ENCODE results near the gene ABCB11.

The ABCB11 gene

DNA sequence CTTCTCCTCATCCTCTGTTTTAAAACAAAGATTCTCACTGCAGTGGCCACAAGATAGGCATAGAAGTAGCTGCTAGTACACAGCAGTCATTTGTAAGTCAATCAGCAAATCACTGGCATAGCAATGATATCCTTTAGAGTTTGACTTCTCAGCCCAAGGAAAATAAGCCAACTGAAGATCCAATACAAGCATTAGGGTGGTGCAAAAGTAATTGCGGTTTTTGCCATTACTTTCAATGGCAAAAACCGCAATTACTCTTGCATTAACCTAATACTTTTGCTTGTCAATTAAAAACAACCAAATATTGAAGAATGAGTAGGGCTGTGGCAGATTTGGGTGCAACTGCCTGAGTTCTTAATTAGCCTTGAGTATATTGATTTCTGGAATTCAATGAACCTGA lies 127.2 kb downstream of the ABCB11 start:
- DNase-seq = no peak
- H3K79me2 ChIP-seq (ENCODE audit: control insufficient read depth, insufficient read depth, low read length, poor library complexity) = no peaks in the 10 kb centered on the region
- no peaks in the 10 kb centered on the region for H3K79me1 ChIP-seq (ENCODE audit: low read length)
- no peak overlapping the region for H2BK12ac ChIP-seq (ENCODE audit: low read length)
- H3K9ac ChIP-seq (ENCODE audit: low read length) = no peak overlapping the region
- H3K4me2 ChIP-seq (ENCODE audit: low read length) = no peak overlapping the region
- no peak overlapping the region for H2BK5ac ChIP-seq (ENCODE audit: low read depth, low read length, poor library complexity)
- H3K4ac ChIP-seq (ENCODE audit: low read depth, low read length) = no peak overlapping the region
- H4K91ac ChIP-seq (ENCODE audit: low read depth, low read length) = no peak overlapping the region
- H3K4me3 ChIP-seq (ENCODE audit: low read depth, low read length) = no peak overlapping the region
- no peak overlapping the region for H3K23ac ChIP-seq (ENCODE audit: low read length)
- H3K36me3 ChIP-seq (ENCODE audit: control insufficient read depth in 1 of 2, insufficient read depth in 2 of 2, low read length in 2 of 2) = no peaks in the 10 kb centered on the region
- H2BK120ac ChIP-seq (ENCODE audit: insufficient read depth, low read length, poor library complexity) = no peak overlapping the region
- H3K18ac ChIP-seq (ENCODE audit: low read length) = no peak overlapping the region
- no peak overlapping the region for H4K8ac ChIP-seq (ENCODE audit: low read depth, low read length)
- H3K9me3 ChIP-seq (ENCODE audit: insufficient read depth, low read depth, low read length) = no peaks in the 10 kb centered on the region
- no peak overlapping the region for H3K14ac ChIP-seq (ENCODE audit: low read length)
- H3K27ac ChIP-seq (ENCODE audit: low read depth, low read length) = no peak overlapping the region
- WGBS (ENCODE audit: extremely low coverage, insufficient coverage, insufficient read length) = no CpG with 5 or more reads among the region's 2 CpGs
- H4K12ac ChIP-seq (ENCODE audit: low read depth, low read length) = no peak overlapping the region
- no peak overlapping the region for H2AFZ ChIP-seq (ENCODE audit: insufficient read depth, low read length, poor library complexity)
- H3K27me3 ChIP-seq (ENCODE audit: insufficient read depth, low read length) = no peaks in the 10 kb centered on the region
- no peak overlapping the region for H2AK5ac ChIP-seq (ENCODE audit: low read length)
- no peaks in the 10 kb centered on the region for H3K4me1 ChIP-seq (ENCODE audit: control insufficient read depth in 1 of 2, insufficient read depth in 2 of 2, low read length in 2 of 2)

DNA sequence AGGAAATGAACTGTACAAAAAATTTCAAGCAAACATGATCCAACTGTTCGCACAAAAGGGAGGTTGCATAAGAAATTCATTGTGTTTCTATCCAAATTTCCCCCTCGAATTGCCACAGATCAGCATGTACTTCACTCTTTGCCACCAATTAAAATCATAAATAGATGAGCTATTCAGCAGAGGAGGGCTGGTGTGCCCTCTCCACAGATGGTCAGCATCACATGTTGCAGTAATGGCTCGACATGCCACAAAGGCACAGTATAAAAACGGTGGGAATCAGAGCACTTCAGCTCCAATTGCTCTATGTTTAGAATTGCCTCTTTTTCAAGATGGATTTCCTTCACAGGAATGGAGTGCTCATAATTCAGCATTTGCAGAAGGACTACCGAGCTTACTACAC lies 130.1 kb downstream of the ABCB11 start, which contains the start of gene G6PC2:
G6PC2 (plus strand) TSS at position 289 of the 400 bp plus-strand sequence; CDS start at position 330, 41 bp downstream.
- Histone ChIP-seq H3K27me3 (ENCODE audit: insufficient read depth, low read length) (no peaks in the 10 kb centered on the region), H3K9me3 (ENCODE audit: insufficient read depth, low read depth, low read length) (no peaks in the 10 kb centered on the region), H3K4me2 (ENCODE audit: low read length) (no peak within 1 kb of the TSS), H4K91ac (ENCODE audit: low read depth, low read length) (no peak within 1 kb of the TSS), H3K14ac (ENCODE audit: low read length) (no peak within 1 kb of the TSS), H2AFZ (ENCODE audit: insufficient read depth, low read length, poor library complexity) (no peak within 1 kb of the TSS), H2BK5ac (ENCODE audit: low read depth, low read length, poor library complexity) (no peak within 1 kb of the TSS), H4K12ac (ENCODE audit: low read depth, low read length) (no peak within 1 kb of the TSS), H3K79me2 (ENCODE audit: control insufficient read depth, insufficient read depth, low read length, poor library complexity) (no peaks in the 10 kb centered on the region), H2AK5ac (ENCODE audit: low read length) (no peak within 1 kb of the TSS), H3K18ac (ENCODE audit: low read length) (no peak within 1 kb of the TSS), H4K8ac (ENCODE audit: low read depth, low read length) (no peak within 1 kb of the TSS), H2BK12ac (ENCODE audit: low read length) (no peak within 1 kb of the TSS), H3K9ac (ENCODE audit: low read length) (no peak within 1 kb of the TSS), H3K4ac (ENCODE audit: low read depth, low read length) (no peak within 1 kb of the TSS), H3K27ac (ENCODE audit: low read depth, low read length) (no peak within 1 kb of the TSS), H2BK120ac (ENCODE audit: insufficient read depth, low read length, poor library complexity) (no peak within 1 kb of the TSS), H3K4me1 (ENCODE audit: control insufficient read depth in 1 of 2, insufficient read depth in 2 of 2, low read length in 2 of 2) (no peaks in the 10 kb centered on the region), H3K23ac (ENCODE audit: low read length) (no peak within 1 kb of the TSS), H3K79me1 (ENCODE audit: low read length) (no peaks in the 10 kb centered on the region), H3K36me3 (ENCODE audit: control insufficient read depth in 1 of 2, insufficient read depth in 2 of 2, low read length in 2 of 2) (no peaks in the 10 kb centered on the region), H3K4me3 (ENCODE audit: low read depth, low read length) (no peak within 1 kb of the TSS)
- DNase-seq = no peak
- whole genome bisulfite sequencing (ENCODE audit: extremely low coverage, insufficient coverage, insufficient read length) = no CpG with 5 or more reads among the region's 5 CpGs

DNA sequence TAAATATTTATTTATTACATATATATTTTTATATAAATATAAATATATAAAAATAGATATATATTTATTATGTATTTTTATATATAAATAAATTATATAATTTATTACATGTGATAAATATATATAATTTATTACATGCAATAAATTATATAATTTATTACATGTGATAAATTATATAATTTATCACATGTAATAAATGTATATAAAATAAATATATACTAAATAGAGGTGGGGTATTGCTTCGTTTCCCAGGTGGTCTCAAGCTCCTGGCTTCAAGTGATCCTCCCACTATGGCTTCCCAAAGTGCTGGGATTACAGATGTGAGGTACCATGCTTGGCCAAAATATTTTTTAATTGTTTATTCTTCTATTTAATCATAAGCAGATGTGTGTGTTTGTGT lies 133.7 kb downstream of the ABCB11 start:
- no peak overlapping the region for H3K4me2 ChIP-seq (ENCODE audit: low read length)
- WGBS (ENCODE audit: extremely low coverage, insufficient coverage, insufficient read length) = no CpG with 5 or more reads among the region's 1 CpG

DNA sequence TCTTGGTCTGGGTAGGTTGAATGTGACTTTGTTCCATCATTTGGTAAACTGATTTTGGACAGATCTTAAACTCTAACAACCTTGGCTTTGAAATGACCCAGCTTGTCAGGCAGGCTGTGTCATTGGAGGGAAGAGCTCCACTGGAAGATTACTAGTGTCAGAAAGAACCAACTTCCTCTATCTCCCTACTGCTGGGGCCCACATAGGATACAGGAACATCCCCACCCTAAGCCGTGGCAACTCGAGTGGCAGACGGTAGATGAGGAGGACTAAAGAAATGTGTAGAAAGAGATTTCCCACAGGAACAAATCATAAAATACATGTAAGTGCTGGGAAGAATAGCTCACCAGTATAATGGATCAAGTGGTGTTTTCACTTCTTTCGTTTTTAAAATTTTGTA lies 134.3 kb downstream of the ABCB11 start:
- H3K27me3 ChIP-seq (ENCODE audit: insufficient read depth, low read length) = no peaks in the 10 kb centered on the region
- H3K23ac ChIP-seq (ENCODE audit: low read length) = no peak overlapping the region
- no peak overlapping the region for H3K4me3 ChIP-seq (ENCODE audit: low read depth, low read length)
- H4K91ac ChIP-seq (ENCODE audit: low read depth, low read length) = no peak overlapping the region
- no peak overlapping the region for H3K27ac ChIP-seq (ENCODE audit: low read depth, low read length)
- no peaks in the 10 kb centered on the region for H3K4me1 ChIP-seq (ENCODE audit: control insufficient read depth in 1 of 2, insufficient read depth in 2 of 2, low read length in 2 of 2)
- H3K9me3 ChIP-seq (ENCODE audit: insufficient read depth, low read depth, low read length) = no peaks in the 10 kb centered on the region
- H3K14ac ChIP-seq (ENCODE audit: low read length) = no peak overlapping the region
- no peak overlapping the region for H3K9ac ChIP-seq (ENCODE audit: low read length)
- H3K36me3 ChIP-seq (ENCODE audit: control insufficient read depth in 1 of 2, insufficient read depth in 2 of 2, low read length in 2 of 2) = no peaks in the 10 kb centered on the region
- H2BK5ac ChIP-seq (ENCODE audit: low read depth, low read length, poor library complexity) = no peak overlapping the region
- no peak overlapping the region for H4K8ac ChIP-seq (ENCODE audit: low read depth, low read length)
- no peaks in the 10 kb centered on the region for H3K79me1 ChIP-seq (ENCODE audit: low read length)
- no peak overlapping the region for H2BK12ac ChIP-seq (ENCODE audit: low read length)
- H3K18ac ChIP-seq (ENCODE audit: low read length) = no peak overlapping the region
- H3K79me2 ChIP-seq (ENCODE audit: control insufficient read depth, insufficient read depth, low read length, poor library complexity) = no peaks in the 10 kb centered on the region
- no CpG with 5 or more reads among the region's 4 CpGs for WGBS (ENCODE audit: extremely low coverage, insufficient coverage, insufficient read length)
- H3K4me2 ChIP-seq (ENCODE audit: low read length) = no peak overlapping the region
- H2BK120ac ChIP-seq (ENCODE audit: insufficient read depth, low read length, poor library complexity) = no peak overlapping the region
- no peak overlapping the region for H2AK5ac ChIP-seq (ENCODE audit: low read length)
- no peak overlapping the region for H4K12ac ChIP-seq (ENCODE audit: low read depth, low read length)
- H2AFZ ChIP-seq (ENCODE audit: insufficient read depth, low read length, poor library complexity) = no peak overlapping the region
- no peak overlapping the region for H3K4ac ChIP-seq (ENCODE audit: low read depth, low read length)
- no peak for DNase-seq

More for the DNA sequence above, 133.7 kb downstream of the ABCB11 start:
- Histone ChIP-seq H3K27ac (ENCODE audit: low read depth, low read length) (no peak overlapping the region), H3K36me3 (ENCODE audit: control insufficient read depth in 1 of 2, insufficient read depth in 2 of 2, low read length in 2 of 2) (no peaks in the 10 kb centered on the region), H4K91ac (ENCODE audit: low read depth, low read length) (no peak overlapping the region), H3K18ac (ENCODE audit: low read length) (no peak overlapping the region), H3K4ac (ENCODE audit: low read depth, low read length) (no peak overlapping the region), H3K27me3 (ENCODE audit: insufficient read depth, low read length) (no peaks in the 10 kb centered on the region), H3K14ac (ENCODE audit: low read length) (no peak overlapping the region), H3K4me1 (ENCODE audit: control insufficient read depth in 1 of 2, insufficient read depth in 2 of 2, low read length in 2 of 2) (no peaks in the 10 kb centered on the region), H3K9me3 (ENCODE audit: insufficient read depth, low read depth, low read length) (no peaks in the 10 kb centered on the region), H2AK5ac (ENCODE audit: low read length) (no peak overlapping the region), H2AFZ (ENCODE audit: insufficient read depth, low read length, poor library complexity) (no peak overlapping the region), H4K12ac (ENCODE audit: low read depth, low read length) (no peak overlapping the region), H3K79me1 (ENCODE audit: low read length) (no peaks in the 10 kb centered on the region), H4K8ac (ENCODE audit: low read depth, low read length) (no peak overlapping the region), H2BK5ac (ENCODE audit: low read depth, low read length, poor library complexity) (no peak overlapping the region), H3K79me2 (ENCODE audit: control insufficient read depth, insufficient read depth, low read length, poor library complexity) (no peaks in the 10 kb centered on the region), H3K9ac (ENCODE audit: low read length) (no peak overlapping the region), H3K4me3 (ENCODE audit: low read depth, low read length) (no peak overlapping the region), H2BK120ac (ENCODE audit: insufficient read depth, low read length, poor library complexity) (no peak overlapping the region), H2BK12ac (ENCODE audit: low read length) (no peak overlapping the region), H3K23ac (ENCODE audit: low read length) (no peak overlapping the region)
- DNase-seq = no peak
